ENCODE results near the gene ARMC2. TPM values are rescaled to one million over a fixed set of nuclear protein-coding genes. Genes with fewer than 3 reads are reported as not detected.
A peak's percentile ranks its signal among the peaks of the same experiment; 100 is the strongest.
"Not testable (repeated sequence)": the region's sequence is repeated elsewhere in the genome, so short reads cannot be mapped to it uniquely, and the experiment has no call there.

The ARMC2 gene
- total RNA-seq, 2 experiments from 2014 or later = 12.2 to 15.3 TPM

GRCh38 chr6:108958900-108959770, 110.9 kb downstream of the ARMC2 start:
- Mint-ChIP-seq H3K36me3 (peaks cover 2% of the 10 kb centered on the region), H3K4me1 (peaks cover 22% of the 10 kb centered on the region), H3K27me3 (peaks cover 2% of the 10 kb centered on the region), H3K27ac (peak overlapping the region; percentile 73), H3K4me3 (peak overlapping the region; percentile 43), H3K9me3 (no peaks in the 10 kb centered on the region)
- POLR2A ChIA-PET = interaction anchor here (1.0 to 1.1 kb wide), 2 partner anchors 16 to 50 kb away, joined by 4 read pairs; no protein-coding TSS in a partner anchor
- ATAC-seq (ENCODE audit: low read depth) (no peak), DNase-seq (no peak)

GRCh38 chr6:108959972-108960582, 111.9 kb downstream of the ARMC2 start:
- no peaks in the 10 kb centered on the region for H3K9me3 Mint-ChIP-seq
- peaks cover 2% of the 10 kb centered on the region for H3K27me3 Mint-ChIP-seq
- H3K4me3 Mint-ChIP-seq = no peak overlapping the region
- H3K27ac Mint-ChIP-seq = peak overlapping the region; percentile 19
- POLR2A ChIA-PET = interaction anchor here (1.0 kb wide), 1 partner anchor 17 kb away, joined by 4 read pairs; no protein-coding TSS in a partner anchor
- peaks cover 22% of the 10 kb centered on the region for H3K4me1 Mint-ChIP-seq
- peaks cover 2% of the 10 kb centered on the region for H3K36me3 Mint-ChIP-seq
- DNase-seq (no peak), ATAC-seq (ENCODE audit: low read depth) (no peak)

- DNase-seq = no peak
- ATAC-seq (ENCODE audit: low read depth) = no peak
- Mint-ChIP-seq H3K4me3 (no peak overlapping the region), H3K36me3 (no peaks in the 10 kb centered on the region), H3K4me1 (peaks cover 20% of the 10 kb centered on the region), H3K9me3 (no peaks in the 10 kb centered on the region), H3K27ac (peak overlapping the region; percentile 31), H3K27me3 (peaks cover 2% of the 10 kb centered on the region)
- POLR2A ChIA-PET = interaction anchor here (1.0 kb wide), 1 partner anchor 17 kb away, joined by 4 read pairs; no protein-coding TSS in a partner anchor
Observed at GRCh38 chr6:108960601-108961000, 112.4 kb downstream of the ARMC2 start.

- peaks cover 15% of the 10 kb centered on the region for H3K4me1 Mint-ChIP-seq
- DNase-seq (no peak), ATAC-seq (ENCODE audit: low read depth) (no peak)
- no peaks in the 10 kb centered on the region for H3K36me3 Mint-ChIP-seq
- POLR2A ChIA-PET = no interaction called here
- H3K4me3 Mint-ChIP-seq = no peak overlapping the region
- H3K27ac Mint-ChIP-seq = peak overlapping the region; percentile 31
- H3K9me3 Mint-ChIP-seq = no peaks in the 10 kb centered on the region
- peaks cover 2% of the 10 kb centered on the region for H3K27me3 Mint-ChIP-seq
Observed at GRCh38 chr6:108961077-108961476, 112.9 kb downstream of the ARMC2 start.

- Mint-ChIP-seq H3K4me1 (peaks cover 15% of the 10 kb centered on the region), H3K36me3 (no peaks in the 10 kb centered on the region), H3K4me3 (no peak overlapping the region), H3K27ac (no peak overlapping the region), H3K27me3 (peaks cover 2% of the 10 kb centered on the region), H3K9me3 (no peaks in the 10 kb centered on the region)
- ATAC-seq (ENCODE audit: low read depth) (no peak), DNase-seq (no peak)
- POLR2A ChIA-PET = no interaction called here
Observed at GRCh38 chr6:108961985-108962384, 113.8 kb downstream of the ARMC2 start.

GRCh38 chr6:108966251-108966650, 118.0 kb downstream of the ARMC2 start:
- DNase-seq (no peak), ATAC-seq (ENCODE audit: low read depth) (no peak)
- Mint-ChIP-seq H3K36me3 (no peaks in the 10 kb centered on the region), H3K4me1 (peaks cover 14% of the 10 kb centered on the region), H3K4me3 (no peak overlapping the region), H3K27ac (no peak overlapping the region), H3K9me3 (no peaks in the 10 kb centered on the region), H3K27me3 (no peaks in the 10 kb centered on the region)
- POLR2A ChIA-PET = no interaction called here

GRCh38 chr6:108966855-108967755, 118.9 kb downstream of the ARMC2 start:
- no peak overlapping the region for H3K4me3 Mint-ChIP-seq
- no peaks in the 10 kb centered on the region for H3K27me3 Mint-ChIP-seq
- H3K9me3 Mint-ChIP-seq = no peaks in the 10 kb centered on the region
- H3K4me1 Mint-ChIP-seq = peaks cover 20% of the 10 kb centered on the region
- no peak overlapping the region for H3K27ac Mint-ChIP-seq
- DNase-seq = no peak
- peaks cover 1% of the 10 kb centered on the region for H3K36me3 Mint-ChIP-seq
- peak; percentile 24 for ATAC-seq (ENCODE audit: low read depth)
- POLR2A ChIA-PET = no interaction called here

- H3K36me3 Mint-ChIP-seq = peaks cover 4% of the 10 kb centered on the region
- H3K27me3 Mint-ChIP-seq = no peaks in the 10 kb centered on the region
- no peak overlapping the region for H3K27ac Mint-ChIP-seq
- peaks cover 21% of the 10 kb centered on the region for H3K4me1 Mint-ChIP-seq
- ATAC-seq (ENCODE audit: low read depth) (no peak), DNase-seq (no peak)
- POLR2A ChIA-PET = no interaction called here
- no peak overlapping the region for H3K4me3 Mint-ChIP-seq
- no peaks in the 10 kb centered on the region for H3K9me3 Mint-ChIP-seq
Observed at GRCh38 chr6:108968325-108969316, 120.4 kb downstream of the ARMC2 start.

GRCh38 chr6:108969776-108970175, 121.6 kb downstream of the ARMC2 start:
- no peak for ATAC-seq (ENCODE audit: low read depth)

GRCh38 chr6:108974201-108974600, 126.0 kb downstream of the ARMC2 start:
- Mint-ChIP-seq H3K4me3 (no peak overlapping the region), H3K4me1 (peaks cover 14% of the 10 kb centered on the region), H3K9me3 (peaks cover 11% of the 10 kb centered on the region), H3K36me3 (peaks cover 8% of the 10 kb centered on the region), H3K27ac (no peak overlapping the region), H3K27me3 (peaks cover 3% of the 10 kb centered on the region)
- DNase-seq (no peak), ATAC-seq (ENCODE audit: low read depth) (no peak)
- POLR2A ChIA-PET = no interaction called here

More at GRCh38 chr6:108969776-108970175, 121.6 kb downstream of the ARMC2 start:
- POLR2A ChIA-PET = no interaction called here
- Mint-ChIP-seq H3K27me3 (no peaks in the 10 kb centered on the region), H3K27ac (no peak overlapping the region), H3K4me1 (peaks cover 21% of the 10 kb centered on the region), H3K9me3 (peaks cover 3% of the 10 kb centered on the region), H3K4me3 (no peak overlapping the region), H3K36me3 (peaks cover 6% of the 10 kb centered on the region)
- no peak for DNase-seq

- ATAC-seq (ENCODE audit: low read depth); H3K27me3 Mint-ChIP-seq; H3K4me3 Mint-ChIP-seq; DNase-seq; H3K4me1 Mint-ChIP-seq; POLR2A ChIA-PET; H3K27ac Mint-ChIP-seq: not testable (repeated sequence)
- Mint-ChIP-seq H3K9me3 (peaks cover 14% of the 10 kb centered on the region), H3K36me3 (peaks cover 20% of the 10 kb centered on the region)
Observed at GRCh38 chr6:108978638-108979037, 130.4 kb downstream of the ARMC2 start.

Measured in activated naive CD8-positive, alpha-beta T cell treated with anti-CD3 and anti-CD28 coated beads, Interleukin-2, amount 10 ng/mL, durations not matched to agents 7 days and 5 days (primary cell).